GM21825 (cell line): ENCODE data around the gene DNM2.
A peak's percentile ranks its signal among the peaks of the same experiment; 100 is the strongest.
"Not testable (repeated sequence)": the region's sequence is repeated elsewhere in the genome, so short reads cannot be mapped to it uniquely, and the experiment has no call there.

Source experiments
- ATAC-seq: cut with Tn5 transposase; IDR thresholded peaks from one replicate; pipeline ENCODE4 v1.9.1; 2021; ENCODE audit warnings: mild to moderate bottlenecking, moderate library complexity; ENCODE audit not compliant: unreplicated experiment

The DNM2 gene

DNA sequence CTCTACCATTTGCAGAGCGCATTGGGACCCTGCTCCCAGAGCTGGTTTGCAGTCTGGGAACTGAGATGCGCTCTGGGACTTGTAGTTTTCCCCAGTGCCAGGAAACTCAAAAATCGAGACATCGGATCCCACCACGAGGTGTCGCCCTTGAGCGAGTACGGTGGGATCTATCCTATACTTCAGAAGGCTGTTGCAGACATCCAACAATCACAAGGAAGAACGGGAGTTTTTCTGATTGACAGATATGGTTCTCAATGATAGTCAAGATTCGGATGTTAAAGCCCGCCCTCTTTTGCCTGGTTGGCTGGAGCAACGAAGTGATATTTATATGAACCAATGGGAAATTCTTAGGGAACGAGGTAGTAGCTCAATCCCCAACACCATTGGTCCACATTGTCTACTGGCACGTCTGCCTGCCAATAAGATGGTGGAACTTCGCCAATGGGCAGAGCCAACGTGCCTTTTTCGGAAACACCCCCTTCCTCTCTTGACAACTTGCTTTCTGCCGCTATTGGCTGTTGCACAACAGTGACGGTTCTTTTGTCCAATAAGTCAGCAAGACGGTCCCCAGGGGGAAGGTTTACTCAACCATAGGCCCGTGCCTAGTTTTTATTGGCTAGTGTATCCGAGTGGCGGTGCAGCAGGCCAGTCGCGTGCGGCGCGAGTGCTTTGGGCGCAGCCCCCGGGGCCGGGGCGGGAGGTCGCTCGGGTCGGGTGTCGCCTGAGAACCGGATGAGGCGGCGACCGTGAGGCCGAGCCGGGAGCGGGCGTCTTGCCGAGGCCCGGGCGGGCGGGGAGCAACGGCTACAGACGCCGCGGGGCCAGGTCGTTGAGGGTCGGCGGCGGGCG, at the start of gene DNM2:
Gene DNM2, plus strand, starts transcription at position 724 of the 849 bp plus-strand sequence. CDS start 164 bp downstream, outside the sequence.
- ATAC-seq, result peak; percentile 79

DNA sequence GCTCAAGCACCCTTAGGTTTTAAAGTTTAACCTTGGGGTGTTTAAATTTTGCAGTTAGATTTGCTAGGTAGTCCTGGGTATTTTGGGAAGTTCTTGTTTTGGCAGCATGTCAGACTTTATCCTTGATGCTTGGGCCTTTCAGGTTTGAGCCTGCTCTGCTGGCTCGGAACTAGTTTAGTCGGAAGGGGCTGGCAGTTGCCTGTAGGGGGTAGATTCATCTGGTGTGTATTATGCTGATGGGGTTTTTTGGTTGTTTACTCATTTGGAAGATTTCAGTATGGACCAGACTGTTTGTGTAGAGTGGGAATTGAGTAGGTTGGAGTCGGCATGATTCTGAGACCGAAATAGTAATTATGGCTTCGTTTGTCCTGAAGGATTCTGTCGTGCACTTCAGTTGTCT, 48.6 kb upstream of the DNM2 start:
- ATAC-seq, result no peak

DNA sequence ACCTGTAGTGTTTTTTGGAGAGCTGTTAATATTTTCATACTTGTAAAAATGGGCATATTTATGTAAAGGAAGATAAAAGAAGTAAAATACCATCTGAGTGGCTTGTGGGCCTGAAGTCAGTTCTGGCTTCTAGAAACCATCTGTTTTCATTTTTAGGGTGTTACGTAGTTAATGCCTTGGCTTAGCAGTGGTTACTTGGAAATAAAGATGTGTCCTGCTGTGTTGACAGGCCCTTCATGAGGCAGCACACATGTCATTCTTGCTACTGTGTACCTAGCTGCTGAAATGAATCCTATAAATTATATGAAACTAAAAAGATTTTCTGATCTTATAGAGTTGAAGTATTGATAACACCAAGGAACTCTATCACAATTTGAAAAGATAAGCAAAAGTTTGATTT, 47.7 kb upstream of the DNM2 start:
- no peak for ATAC-seq

- ATAC-seq, result no peak
These were observed 46.7 kb upstream of the DNM2 start for GRCh38 chr19:10670876-10671804.

DNA sequence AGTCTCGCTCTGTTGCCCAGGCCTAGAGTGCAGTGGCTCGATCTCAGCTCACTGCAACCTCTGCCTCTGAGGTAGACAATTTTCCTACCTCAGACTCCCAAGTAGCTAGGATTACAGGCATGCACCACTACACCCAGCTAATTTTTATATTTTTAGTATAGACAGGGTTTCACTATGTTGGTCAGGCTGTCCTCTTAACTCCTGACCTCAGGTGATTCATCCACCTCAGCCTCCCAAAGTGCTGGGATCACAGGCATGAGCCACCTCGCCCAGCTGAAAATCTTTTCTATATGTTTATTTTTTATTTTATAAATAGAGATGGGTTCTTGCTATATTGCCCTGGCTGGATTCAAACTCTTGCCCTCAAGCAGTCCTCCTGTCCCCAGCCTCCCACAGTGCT, 46.0 kb upstream of the DNM2 start:
- not testable (repeated sequence) for ATAC-seq

DNA sequence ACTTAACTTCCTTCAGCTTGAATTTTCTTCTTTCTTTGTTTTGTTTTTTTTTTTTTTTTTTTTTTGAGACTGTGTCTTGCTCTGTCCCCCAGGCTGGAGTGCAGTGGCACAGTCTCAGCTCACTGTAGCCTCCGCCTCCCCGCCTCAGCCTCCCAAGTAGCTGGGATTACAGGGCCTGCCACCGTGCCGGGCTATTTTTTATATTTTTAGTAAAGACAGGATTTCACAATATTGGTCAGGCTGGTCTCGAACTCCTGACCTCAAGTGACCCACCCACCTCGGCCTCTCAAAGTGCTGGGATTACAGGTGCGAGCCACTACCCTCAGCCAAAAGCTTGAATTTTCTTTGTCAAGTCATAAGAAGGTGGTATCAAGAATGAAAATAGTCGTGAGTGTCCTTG, 42.7 kb upstream of the DNM2 start:
- not testable (repeated sequence) for ATAC-seq

GRCh38 chr19:10677751-10678150, 40.1 kb upstream of the DNM2 start:
- ATAC-seq, result no peak

GRCh38 chr19:10678813-10679212, 39.1 kb upstream of the DNM2 start:
- no peak for ATAC-seq

GRCh38 chr19:10679743-10680142, 38.1 kb upstream of the DNM2 start:
- no peak for ATAC-seq

GRCh38 chr19:10680545-10681135, 37.2 kb upstream of the DNM2 start:
- no peak for ATAC-seq

DNA sequence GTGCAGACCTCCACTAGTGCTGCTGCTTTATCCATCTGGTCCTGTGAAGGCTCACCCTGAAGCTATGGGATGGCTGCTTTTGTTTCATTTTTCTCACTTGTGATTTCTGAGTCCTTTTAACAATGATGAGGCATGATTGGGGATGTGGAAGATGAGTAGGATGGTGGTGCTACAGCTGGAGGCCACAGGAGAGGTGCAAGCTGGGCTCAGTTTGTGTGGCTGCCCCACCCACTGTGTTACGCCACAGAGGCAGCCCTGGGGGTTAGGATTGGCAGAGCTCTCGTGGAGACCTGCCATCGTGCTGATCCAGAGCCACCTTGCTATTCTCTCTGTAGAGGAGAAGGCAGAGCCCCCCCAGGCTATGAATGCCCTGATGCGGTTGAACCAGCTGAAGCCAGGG, 36.2 kb upstream of the DNM2 start:
- no peak for ATAC-seq

GRCh38 chr19:10682397-10683063, 35.3 kb upstream of the DNM2 start:
- no peak for ATAC-seq

DNA sequence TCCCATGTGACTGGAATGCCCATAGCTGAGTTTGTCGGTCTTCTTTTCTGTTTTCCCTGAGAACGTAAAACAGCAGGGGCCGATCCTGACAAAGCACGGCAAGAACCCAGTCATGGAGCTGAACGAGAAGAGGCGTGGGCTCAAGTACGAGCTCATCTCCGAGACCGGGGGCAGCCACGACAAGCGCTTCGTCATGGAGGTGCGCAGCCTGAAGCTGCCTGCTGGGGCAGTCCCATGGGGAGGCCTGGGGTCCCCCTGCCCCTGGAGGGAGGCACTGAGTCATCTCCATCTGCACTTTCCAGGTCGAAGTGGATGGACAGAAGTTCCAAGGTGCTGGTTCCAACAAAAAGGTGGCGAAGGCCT, 34.8 kb upstream of the DNM2 start:
- no peak for ATAC-seq

GRCh38 chr19:10683582-10683981, 34.3 kb upstream of the DNM2 start:
- no peak for ATAC-seq

- ATAC-seq, result no peak
These were observed 32.7 kb upstream of the DNM2 start for GRCh38 chr19:10685210-10685609.

GRCh38 chr19:10686193-10686592, 31.7 kb upstream of the DNM2 start:
- ATAC-seq, result no peak

DNA sequence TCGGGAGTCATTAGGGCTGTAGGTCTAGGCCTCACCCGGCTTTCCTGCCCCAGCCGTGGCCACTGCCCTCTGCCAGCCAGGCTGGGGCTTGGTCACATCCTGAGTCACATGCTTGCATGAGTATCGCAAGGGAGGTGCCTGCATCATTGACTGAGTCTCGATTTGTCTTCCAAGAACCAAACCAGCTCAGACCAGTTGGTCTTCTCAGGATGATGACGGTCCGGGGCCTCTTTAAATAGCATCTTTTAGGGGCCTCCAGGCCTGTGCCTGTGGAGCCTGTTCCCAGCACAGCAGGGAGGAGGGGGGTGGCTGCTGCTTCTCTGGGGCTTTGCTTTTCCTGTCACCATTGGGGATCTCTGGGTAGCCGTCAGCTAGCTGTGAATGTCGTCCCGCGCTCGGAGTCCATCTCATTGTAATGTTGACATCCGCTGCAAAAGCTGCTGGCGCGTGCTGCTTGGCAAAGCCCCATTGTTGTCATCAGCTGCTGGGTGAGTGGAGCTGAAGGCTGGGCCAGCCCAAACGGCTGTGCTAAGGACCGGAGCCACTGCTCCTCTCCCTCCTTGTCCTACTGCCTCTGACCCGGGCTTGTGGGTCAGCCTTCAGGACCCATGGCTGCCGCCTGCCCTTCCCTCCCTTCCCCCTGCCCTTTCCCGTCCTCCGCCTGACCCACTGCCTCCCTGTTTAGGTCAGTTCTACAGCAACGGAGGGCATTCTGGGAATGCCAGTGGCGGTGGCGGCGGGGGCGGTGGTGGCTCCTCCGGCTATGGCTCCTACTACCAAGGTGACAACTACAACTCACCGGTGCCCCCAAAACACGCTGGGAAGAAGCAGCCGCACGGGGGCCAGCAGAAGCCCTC, 31.0 kb upstream of the DNM2 start:
- ATAC-seq, result no peak

DNA sequence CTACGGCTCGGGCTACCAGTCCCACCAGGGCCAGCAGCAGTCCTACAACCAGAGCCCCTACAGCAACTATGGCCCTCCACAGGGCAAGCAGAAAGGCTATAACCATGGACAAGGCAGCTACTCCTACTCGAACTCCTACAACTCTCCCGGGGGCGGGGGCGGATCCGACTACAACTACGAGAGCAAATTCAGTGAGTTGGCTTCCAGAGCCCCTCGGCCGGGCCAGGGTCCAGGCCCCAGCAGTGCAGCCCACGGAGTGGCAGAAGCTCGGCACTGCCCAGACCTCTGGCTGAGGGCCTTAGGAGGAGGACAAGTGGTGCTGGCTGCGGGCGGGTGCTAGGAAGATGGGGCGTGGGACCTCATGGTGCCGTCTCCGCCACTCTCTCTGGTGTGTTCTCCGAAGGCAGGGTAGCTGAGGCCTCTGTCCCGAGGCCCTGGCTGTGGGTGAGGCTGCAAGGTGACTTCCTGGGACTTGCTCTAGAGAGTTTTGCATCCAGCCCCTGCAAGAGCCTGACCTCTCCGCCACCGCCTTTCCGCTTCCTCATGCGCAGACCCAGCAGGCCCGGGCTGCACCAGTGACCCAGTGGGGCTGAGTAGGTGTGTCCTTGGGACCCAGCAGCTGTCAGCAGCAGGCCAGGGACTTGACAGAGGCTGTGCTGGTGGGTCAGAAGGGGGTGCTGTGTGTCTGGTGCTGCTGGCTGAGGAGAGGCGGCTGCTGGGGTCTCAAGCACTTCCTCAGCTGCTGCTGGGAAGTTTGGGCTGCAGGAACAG, 30.2 kb upstream of the DNM2 start:
- ATAC-seq, result no peak

DNA sequence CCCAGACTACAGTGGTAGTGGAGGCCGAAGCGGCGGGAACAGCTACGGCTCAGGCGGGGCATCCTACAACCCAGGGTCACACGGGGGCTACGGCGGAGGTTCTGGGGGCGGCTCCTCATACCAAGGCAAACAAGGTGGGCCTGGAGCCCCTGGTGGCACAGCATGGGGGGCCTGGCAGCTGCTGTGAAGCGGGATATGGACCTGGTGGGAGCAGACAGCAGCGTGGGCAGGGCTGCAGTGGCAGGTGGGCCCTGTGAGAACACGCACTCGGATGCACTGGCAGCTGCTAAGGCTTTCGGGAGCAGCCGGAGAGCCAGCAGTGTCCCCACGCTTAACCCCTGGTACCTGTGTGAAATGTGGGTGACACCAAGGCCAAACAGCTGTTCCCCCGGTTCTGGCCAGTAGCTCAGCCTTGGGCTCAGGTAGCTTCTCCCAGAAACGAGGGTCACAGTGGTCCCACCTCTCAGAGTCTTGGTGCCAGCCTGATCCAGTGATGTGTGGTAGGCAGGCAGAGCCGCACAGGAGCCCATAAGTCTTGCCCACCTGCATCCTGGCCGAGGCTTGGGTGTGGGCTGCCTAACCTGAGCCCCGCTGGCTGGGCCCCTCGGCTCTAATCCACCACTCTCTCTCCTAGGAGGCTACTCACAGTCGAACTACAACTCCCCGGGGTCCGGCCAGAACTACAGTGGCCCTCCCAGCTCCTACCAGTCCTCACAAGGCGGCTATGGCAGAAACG, 29.2 kb upstream of the DNM2 start:
- no peak for ATAC-seq
